Endothelial cell of umbilical vein (primary cell): ENCODE results near the gene CD1D. TPM values are rescaled to one million over a fixed set of nuclear protein-coding genes. Genes with fewer than 3 reads are reported as not detected.

Experiments used
- BruUV-seq: library from RNA; stranded (reverse); fragments of 400-500 nt; replicated peaks from 2 replicates; lab custom pipeline; 2021; lab: Mats Ljungman, UMichigan
- CTCF ChIA-PET: fragments of 300-600, 350-600 bp; sonication (Branson Sonifier 250); formaldehyde crosslinking; loops from one replicate; lab custom pipeline; 2021; ENCODE audit warnings: antibody characterized with exemption, inconsistent platforms; lab: Charles Lee
- POLR2A ChIA-PET: fragments of 300-600, 350-600 bp; sonication (Branson Sonifier 250); formaldehyde crosslinking; loops from one replicate; lab custom pipeline; 2021; ENCODE audit warnings: antibody characterized with exemption, inconsistent platforms; lab: Charles Lee
- DNase-seq: peaks from one replicate; pipeline ENCODE4 v3.0.0-alpha.2; 2011; ENCODE audit warnings: low read depth, low spot score
- FAIRE-seq: peaks from 2 replicates; lab custom pipeline; 2011; peaks lifted over from hg19 to GRCh38; lab: Jason Lieb, UNC
- H2AFZ ChIP-seq: 2 replicates; pipeline ENCODE4 v1.6.0; 2012; ENCODE audit warnings: low read depth, low read length, control low read depth, inconsistent platforms
- H3K27ac ChIP-seq: 2 replicates; pipeline ENCODE4 v1.5.1; 2011; ENCODE audit warnings: low read depth, mild to moderate bottlenecking, control low read depth, low read length, moderate library complexity; ENCODE audit not compliant: insufficient read depth
- H3K27me3 ChIP-seq, 2 experiments: 2 replicates each; pipeline versions ENCODE4 v1.6.0 to v1.6.1; 2011; ENCODE audit warnings: low read length in 2 of 2, mixed read lengths in 1 of 2; ENCODE audit not compliant: control insufficient read depth in 2 of 2, insufficient read depth in 2 of 2
- H3K36me3 ChIP-seq, 2 experiments: 2 replicates in 1 of 2; 3 replicates in 1 of 2; pipeline ENCODE4 v1.5.1; 2011; ENCODE audit warnings: low read length in 2 of 2, mild to moderate bottlenecking in 1 of 2, moderate library complexity in 1 of 2; ENCODE audit not compliant: control insufficient read depth in 2 of 2, insufficient read depth in 2 of 2; ENCODE audit errors: extremely low read depth in 1 of 2
- H3K4me1 ChIP-seq: 3 replicates; pipeline ENCODE4 v1.5.1; 2011; ENCODE audit warnings: mild to moderate bottlenecking, low read length; ENCODE audit not compliant: control insufficient read depth, insufficient read depth; ENCODE audit errors: extremely low read depth
- H3K4me2 ChIP-seq: 2 replicates; pipeline ENCODE4 v1.6.1; 2011; ENCODE audit warnings: low read length, control low read depth, mixed read lengths; ENCODE audit not compliant: insufficient read depth
- H3K4me3 ChIP-seq, 3 experiments: fragments of 200-600 bp in 1 of 3; sonication (generic), shearing (Covaris generic) in 1 of 3; replicated peaks in 1 of 3; 2 replicates each; pipeline ENCODE4 v1.5.1; 2011 to 2016; ENCODE audit warnings: control low read depth in 3 of 3, low read length in 3 of 3, mild to moderate bottlenecking in 2 of 3, inconsistent platforms in 1 of 3, low read depth in 1 of 3, moderate library complexity in 1 of 3; ENCODE audit not compliant: insufficient read depth in 1 of 3
- H3K79me2 ChIP-seq: 2 replicates; pipeline ENCODE4 v1.6.0; 2012; ENCODE audit warnings: low read length, inconsistent platforms; ENCODE audit not compliant: control insufficient read depth, insufficient read depth
- H3K9ac ChIP-seq: replicated peaks from 2 replicates; pipeline ENCODE3; 2011; ENCODE audit warnings: low read length, control low read depth; ENCODE audit not compliant: insufficient read depth; ENCODE audit errors: extremely low read depth
- H3K9me1 ChIP-seq: replicated peaks from 3 replicates; pipeline ENCODE4 v1.6.0; 2011; ENCODE audit warnings: mild to moderate bottlenecking, low read length; ENCODE audit not compliant: control insufficient read depth, insufficient read depth; ENCODE audit errors: extremely low read depth
- H3K9me3 ChIP-seq: replicated peaks from 2 replicates; pipeline ENCODE4 v1.5.1; 2012; ENCODE audit warnings: low read length, inconsistent platforms; ENCODE audit not compliant: control insufficient read depth, insufficient read depth
- H4K20me1 ChIP-seq: replicated peaks from 2 replicates; pipeline ENCODE3; 2011; ENCODE audit warnings: mild to moderate bottlenecking, low read length; ENCODE audit not compliant: control insufficient read depth, insufficient read depth; ENCODE audit errors: extremely low read depth
- CTCF ChIP-seq, 2 donors: IDR thresholded peaks; 1 replicate in 1 of 2; 2 replicates in 1 of 2; pipeline ENCODE4 v1.5.1; 2011; ENCODE audit warnings: low read length in 2 of 2, mild to moderate bottlenecking in 2 of 2, moderate library complexity in 2 of 2, control low read depth in 1 of 2, inconsistent platforms in 1 of 2, low read depth in 1 of 2; ENCODE audit not compliant: insufficient read depth in 1 of 2; ENCODE audit errors: extremely low read depth in 1 of 2
- EZH2 ChIP-seq: IDR thresholded peaks from 2 replicates; pipeline ENCODE4 v1.6.1; 2012; ENCODE audit warnings: borderline replicate concordance, low read depth, mild to moderate bottlenecking, moderate library complexity, low read length, inconsistent platforms; ENCODE audit not compliant: severe bottlenecking
- FOS ChIP-seq: IDR thresholded peaks from 2 replicates; pipeline ENCODE4 v1.6.1; 2011; ENCODE audit warnings: mild to moderate bottlenecking, low read length, moderate library complexity, borderline replicate concordance; ENCODE audit not compliant: insufficient read depth
- GATA2 ChIP-seq: IDR thresholded peaks from 2 replicates; pipeline ENCODE4 v1.7.0; 2011; ENCODE audit warnings: low read depth, mild to moderate bottlenecking, moderate library complexity, mixed read lengths, low read length; ENCODE audit not compliant: insufficient read length, insufficient read depth
- JUN ChIP-seq: IDR thresholded peaks from 2 replicates; pipeline ENCODE4 v1.6.1; 2011; ENCODE audit warnings: borderline replicate concordance, low read depth; ENCODE audit not compliant: insufficient read length, insufficient read depth
- MYC ChIP-seq: IDR thresholded peaks from one replicate; pipeline ENCODE4 v1.6.1; 2011; ENCODE audit warnings: mild to moderate bottlenecking, low read depth, low read length
- POLR2A ChIP-seq: IDR thresholded peaks from 2 replicates; pipeline ENCODE4 v1.6.1; 2012; ENCODE audit warnings: low read depth, mild to moderate bottlenecking, control low read depth, low read length
- POLR2AphosphoS5 ChIP-seq: IDR thresholded peaks from 2 replicates; pipeline ENCODE4 v1.6.1; 2012; ENCODE audit warnings: low read depth, mild to moderate bottlenecking, control low read depth, low read length, moderate library complexity; ENCODE audit not compliant: insufficient read depth
- dilution Hi-C: fragments of 300-500 bp; cut with MboI; formaldehyde crosslinking; loops from one replicate; pipeline ENCODE4 v1.15.0; 2019; ENCODE audit warnings: low sequenced_read_pairs; ENCODE audit not compliant: extremely low pct_ligation_motif_present
- intact Hi-C: fragments of 100-400 bp; cut with micrococcal nuclease; formaldehyde crosslinking; loops from one replicate; pipeline ENCODE4 v1.10.0; 2022
- polyA plus RNA-seq, 4 experiments: library from polyadenylated mRNA; depleted of rRNA in 3 of 4; stranded (reverse) in 3 of 4; unstranded in 1 of 4; fragments of >200 nt; gene quantifications; 2 replicates each; pipeline versions ENCODE4 v1.2.1 to v1.2.3, GENCODE V29; 2011 to 2012; ENCODE audit warnings: missing spikeins in 1 of 4
- total RNA-seq: library from RNA; stranded (reverse); gene quantifications from 2 replicates; pipeline ENCODE4 v1.2.3, GENCODE V29; 2021

The CD1D gene
- total and polyA plus RNA-seq, 2 donors (not counting 3 experiments of a cell fraction or from before 2014, with no cell fraction given): not detected

GRCh38 chr1:158149577-158150269, 31.0 kb upstream of the CD1D start:
- peak overlapping the region in 2 of 3 experiments; percentile 24 to 51 for H3K4me3 ChIP-seq
- DNase-seq (peak; percentile 98), FAIRE-seq (peak; percentile 99)
- H3K27me3 ChIP-seq: peaks cover 4 to 14% of the 10 kb centered on the region in 2 experiments
- H3K9me3 ChIP-seq: no peaks in the 10 kb centered on the region
- TF ChIP-seq GATA2: no peak
- no peak for TF ChIP-seq FOS
- no peak for TF ChIP-seq JUN
- TF ChIP-seq EZH2: no peak
- no peak for TF ChIP-seq CTCF (IDR thresholded peaks at IDR 0.05; ENCODE audit: extremely low read depth in 1 of 2, insufficient read depth in 1 of 2, low read depth in 1 of 2, low read length in 2 of 2)
- TF ChIP-seq POLR2AphosphoS5: no peak
- no peak for TF ChIP-seq POLR2A
- no peak for TF ChIP-seq MYC
- no peaks in the 10 kb centered on the region for H3K9me1 ChIP-seq
- peak overlapping the region; percentile 25 for H3K27ac ChIP-seq
- peak overlapping the region; percentile 76 for H3K4me2 ChIP-seq
- H3K36me3 ChIP-seq: no peaks in the 10 kb centered on the region
- H3K79me2 ChIP-seq: no peaks in the 10 kb centered on the region
- intact Hi-C loops (no loop called here), dilution Hi-C loops (no loop called here)
- peaks cover 14% of the 10 kb centered on the region for H3K4me1 ChIP-seq
- H2AFZ ChIP-seq: peak overlapping the region; percentile 100
- BruUV-seq: no TSS peak
- H3K9ac ChIP-seq: no peak overlapping the region
- POLR2A ChIA-PET: no interaction called here
- H4K20me1 ChIP-seq: no peaks in the 10 kb centered on the region
- CTCF ChIA-PET: interaction anchor here (1.0 to 1.5 kb wide), 2 partner anchors 25 to 54 kb away, joined by 4 read pairs; no protein-coding TSS in a partner anchor
